ENCODE measurements around the gene XDH. TPM values are rescaled to one million over a fixed set of nuclear protein-coding genes. Genes with fewer than 3 reads are reported as not detected.

Gene XDH
- total RNA-seq, 1 experiment from 2014 or later: 7.7 TPM

DNA sequence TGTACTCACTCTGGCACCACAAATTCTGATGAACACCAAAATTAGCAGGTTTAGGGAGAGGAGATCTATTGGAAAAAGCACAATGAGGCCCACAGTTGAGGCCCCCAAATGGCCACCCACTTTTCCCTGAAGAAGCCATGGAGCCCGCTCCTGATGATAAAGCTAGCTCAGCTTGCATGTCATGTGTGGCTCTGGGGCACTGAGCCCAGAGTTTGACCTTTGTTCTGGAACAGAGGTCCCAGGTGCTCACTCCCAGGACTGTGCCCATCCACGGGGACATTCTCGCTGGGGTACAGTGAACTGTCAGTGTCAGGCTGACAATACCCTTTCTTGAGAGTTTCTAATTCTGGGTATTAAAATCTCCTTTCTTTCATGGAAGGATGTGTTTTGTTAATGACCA is 36.2 kb downstream of the XDH start:
- no peak for DNase-seq
- no TSS peak for BruUV-seq (replicated peaks)
- H3K9me2 ChIP-seq (ENCODE audit: insufficient read depth): no peaks in the 10 kb centered on the region
- ChIA-PET CTCF (no interaction called here), POLR2A (ENCODE audit: unreplicated experiment) (no interaction called here)
- peaks cover 36% of the 10 kb centered on the region for H3K36me3 ChIP-seq (ENCODE audit: low read depth)
- H3K27me3 ChIP-seq (ENCODE audit: insufficient read depth, low read depth): no peaks in the 10 kb centered on the region
- H2AFZ ChIP-seq: no peak overlapping the region
- intact Hi-C loops (cut with micrococcal nuclease; ENCODE audit: unreplicated experiment): no loop called here
- no peak overlapping the region for H3K27ac ChIP-seq
- no peaks in the 10 kb centered on the region for H4K20me1 ChIP-seq (ENCODE audit: insufficient read depth)
- peaks cover 17% of the 10 kb centered on the region for H3K4me1 ChIP-seq (replicated peaks; ENCODE audit: insufficient read depth)
- H3K79me2 ChIP-seq (ENCODE audit: low read depth): no peaks in the 10 kb centered on the region
- no peak overlapping the region for H3K4me3 ChIP-seq
- H3F3A ChIP-seq (ENCODE audit: insufficient read depth, low read depth): peaks cover 11% of the 10 kb centered on the region
- TF ChIP-seq, protein P1, sequence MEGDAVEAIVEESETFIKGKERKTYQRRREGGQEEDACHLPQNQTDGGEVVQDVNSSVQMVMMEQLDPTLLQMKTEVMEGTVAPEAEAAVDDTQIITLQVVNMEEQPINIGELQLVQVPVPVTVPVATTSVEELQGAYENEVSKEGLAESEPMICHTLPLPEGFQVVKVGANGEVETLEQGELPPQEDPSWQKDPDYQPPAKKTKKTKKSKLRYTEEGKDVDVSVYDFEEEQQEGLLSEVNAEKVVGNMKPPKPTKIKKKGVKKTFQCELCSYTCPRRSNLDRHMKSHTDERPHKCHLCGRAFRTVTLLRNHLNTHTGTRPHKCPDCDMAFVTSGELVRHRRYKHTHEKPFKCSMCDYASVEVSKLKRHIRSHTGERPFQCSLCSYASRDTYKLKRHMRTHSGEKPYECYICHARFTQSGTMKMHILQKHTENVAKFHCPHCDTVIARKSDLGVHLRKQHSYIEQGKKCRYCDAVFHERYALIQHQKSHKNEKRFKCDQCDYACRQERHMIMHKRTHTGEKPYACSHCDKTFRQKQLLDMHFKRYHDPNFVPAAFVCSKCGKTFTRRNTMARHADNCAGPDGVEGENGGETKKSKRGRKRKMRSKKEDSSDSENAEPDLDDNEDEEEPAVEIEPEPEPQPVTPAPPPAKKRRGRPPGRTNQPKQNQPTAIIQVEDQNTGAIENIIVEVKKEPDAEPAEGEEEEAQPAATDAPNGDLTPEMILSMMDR (conservative IDR thresholded peaks at IDR 0.05): no peak
- TF ChIP-seq EZH2 (IDR thresholded peaks at IDR 0.05; ENCODE audit: low read depth): no peak
- no peak overlapping the region for H3K4me2 ChIP-seq
- no peaks in the 10 kb centered on the region for H3K9me3 ChIP-seq (ENCODE audit: insufficient read depth, low read depth)

DNA sequence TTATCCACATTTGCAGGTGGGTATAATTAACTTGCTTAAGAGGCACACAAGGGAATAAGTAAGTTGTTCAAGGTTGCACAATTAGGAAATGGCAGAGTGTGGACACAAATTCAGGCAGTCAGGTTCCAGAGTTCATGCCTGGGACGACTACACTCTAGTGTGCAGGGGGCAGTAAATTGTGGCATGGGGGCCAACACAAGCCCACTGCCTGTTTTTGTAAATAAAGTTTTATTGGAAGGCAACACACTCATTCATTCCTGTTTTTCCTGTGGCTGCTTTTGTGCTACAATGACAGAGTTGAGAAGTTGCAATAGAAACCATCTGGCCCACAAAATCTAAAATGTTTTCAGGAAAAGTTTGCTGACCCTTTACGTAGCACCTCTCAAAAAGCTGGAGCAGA is 41.4 kb downstream of the XDH start:
- intact Hi-C loops (cut with micrococcal nuclease; ENCODE audit: unreplicated experiment): no loop called here
- POLR2A ChIA-PET (ENCODE audit: unreplicated experiment): no interaction called here

DNA sequence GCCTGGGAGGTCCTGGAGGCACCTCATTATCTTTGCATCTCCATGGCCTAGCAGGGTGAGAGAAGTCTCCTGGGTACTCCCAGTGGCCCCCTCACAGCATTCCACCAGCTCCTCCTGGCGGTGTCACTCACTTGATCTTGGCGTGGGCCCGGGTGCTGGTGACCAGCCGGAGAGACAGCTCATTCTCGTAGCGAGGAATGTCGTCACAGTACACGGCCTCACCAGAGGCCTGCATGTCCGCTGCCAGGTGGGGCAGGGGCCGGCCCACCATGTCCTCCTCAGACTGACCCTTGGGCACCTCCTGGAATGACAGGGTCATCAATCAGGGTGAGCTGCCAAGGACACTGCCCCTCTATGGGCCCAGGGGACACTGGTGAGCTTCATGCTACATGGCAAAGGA is 42.4 kb downstream of the XDH start:
- POLR2A ChIA-PET (ENCODE audit: unreplicated experiment): no interaction called here
- H3K79me2 ChIP-seq (ENCODE audit: low read depth): no peaks in the 10 kb centered on the region
- no peak overlapping the region for H2AFZ ChIP-seq
- intact Hi-C loops (cut with micrococcal nuclease; ENCODE audit: unreplicated experiment): no loop called here
- H3K27me3 ChIP-seq (ENCODE audit: insufficient read depth, low read depth): no peaks in the 10 kb centered on the region
- no peaks in the 10 kb centered on the region for H3K9me2 ChIP-seq (ENCODE audit: insufficient read depth)
- TF ChIP-seq EZH2 (IDR thresholded peaks at IDR 0.05; ENCODE audit: low read depth): no peak
- TF ChIP-seq, protein P1 (conservative IDR thresholded peaks at IDR 0.05): no peak
- no peak overlapping the region for H3K4me2 ChIP-seq
- no peaks in the 10 kb centered on the region for H3K4me1 ChIP-seq (replicated peaks; ENCODE audit: insufficient read depth)
- H3F3A ChIP-seq (ENCODE audit: insufficient read depth, low read depth): no peaks in the 10 kb centered on the region
- no TSS peak for BruUV-seq (replicated peaks)
- H3K36me3 ChIP-seq (ENCODE audit: low read depth): peaks cover 35% of the 10 kb centered on the region; the same call in 1 of the 2 replicates
- CTCF ChIA-PET: no interaction called here
- H4K20me1 ChIP-seq (ENCODE audit: insufficient read depth): no peaks in the 10 kb centered on the region
- no peak overlapping the region for H3K4me3 ChIP-seq
- no peak for DNase-seq
- H3K9me3 ChIP-seq (ENCODE audit: insufficient read depth, low read depth): no peaks in the 10 kb centered on the region
- no peak overlapping the region for H3K27ac ChIP-seq

More for the DNA sequence above, 41.4 kb downstream of the XDH start:
- no TSS peak for BruUV-seq (replicated peaks)
- TF ChIP-seq, protein P1 (conservative IDR thresholded peaks at IDR 0.05): no peak
- TF ChIP-seq EZH2 (IDR thresholded peaks at IDR 0.05; ENCODE audit: low read depth): no peak
- H3K4me1 ChIP-seq (replicated peaks; ENCODE audit: insufficient read depth): no peaks in the 10 kb centered on the region
- no peaks in the 10 kb centered on the region for H3K9me3 ChIP-seq (ENCODE audit: insufficient read depth, low read depth)
- H3K27me3 ChIP-seq (ENCODE audit: insufficient read depth, low read depth): no peaks in the 10 kb centered on the region
- H3K79me2 ChIP-seq (ENCODE audit: low read depth): no peaks in the 10 kb centered on the region
- no peak overlapping the region for H3K4me2 ChIP-seq
- no peaks in the 10 kb centered on the region for H4K20me1 ChIP-seq (ENCODE audit: insufficient read depth)
- no peak for DNase-seq
- CTCF ChIA-PET: no interaction called here
- no peaks in the 10 kb centered on the region for H3F3A ChIP-seq (ENCODE audit: insufficient read depth, low read depth)
- no peak overlapping the region for H3K4me3 ChIP-seq
- peaks cover 35% of the 10 kb centered on the region; the same call in 1 of the 2 replicates for H3K36me3 ChIP-seq (ENCODE audit: low read depth)
- no peaks in the 10 kb centered on the region for H3K9me2 ChIP-seq (ENCODE audit: insufficient read depth)
- no peak overlapping the region for H3K27ac ChIP-seq
- H2AFZ ChIP-seq: no peak overlapping the region
